ENCODE data around the gene CCDC57.
"Not testable (repeated sequence)": the region's sequence is repeated elsewhere in the genome, so short reads cannot be mapped to it uniquely, and the experiment has no call there.

The CCDC57 gene

GRCh38 chr17:82151106-82151957 lies 61.3 kb downstream of the CCDC57 start:
- DNase-seq, result no peak

GRCh38 chr17:82149401-82150099 lies 63.1 kb downstream of the CCDC57 start:
- no peak for DNase-seq

- DNase-seq, result no peak
These were observed 63.6 kb downstream of the CCDC57 start for GRCh38 chr17:82148997-82149396.

DNA sequence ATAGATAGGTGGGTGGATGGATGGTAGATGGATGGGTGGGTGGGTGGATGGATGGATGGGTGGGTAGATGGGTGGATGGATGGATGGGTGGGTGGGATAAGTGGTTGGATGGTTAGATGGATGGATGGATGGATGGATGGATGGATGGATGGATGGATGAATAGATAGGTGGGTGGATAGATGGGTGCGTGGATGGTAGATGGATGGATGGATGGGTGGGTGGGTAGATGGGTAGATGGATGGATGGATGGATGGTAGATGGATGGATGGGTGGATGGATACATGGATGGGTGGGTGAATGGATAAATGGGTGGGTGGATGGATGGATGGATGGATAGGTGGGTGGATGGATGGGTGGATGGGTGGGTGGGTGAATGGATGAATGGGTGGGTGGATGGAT lies 64.6 kb downstream of the CCDC57 start:
- no peak for DNase-seq

DNA sequence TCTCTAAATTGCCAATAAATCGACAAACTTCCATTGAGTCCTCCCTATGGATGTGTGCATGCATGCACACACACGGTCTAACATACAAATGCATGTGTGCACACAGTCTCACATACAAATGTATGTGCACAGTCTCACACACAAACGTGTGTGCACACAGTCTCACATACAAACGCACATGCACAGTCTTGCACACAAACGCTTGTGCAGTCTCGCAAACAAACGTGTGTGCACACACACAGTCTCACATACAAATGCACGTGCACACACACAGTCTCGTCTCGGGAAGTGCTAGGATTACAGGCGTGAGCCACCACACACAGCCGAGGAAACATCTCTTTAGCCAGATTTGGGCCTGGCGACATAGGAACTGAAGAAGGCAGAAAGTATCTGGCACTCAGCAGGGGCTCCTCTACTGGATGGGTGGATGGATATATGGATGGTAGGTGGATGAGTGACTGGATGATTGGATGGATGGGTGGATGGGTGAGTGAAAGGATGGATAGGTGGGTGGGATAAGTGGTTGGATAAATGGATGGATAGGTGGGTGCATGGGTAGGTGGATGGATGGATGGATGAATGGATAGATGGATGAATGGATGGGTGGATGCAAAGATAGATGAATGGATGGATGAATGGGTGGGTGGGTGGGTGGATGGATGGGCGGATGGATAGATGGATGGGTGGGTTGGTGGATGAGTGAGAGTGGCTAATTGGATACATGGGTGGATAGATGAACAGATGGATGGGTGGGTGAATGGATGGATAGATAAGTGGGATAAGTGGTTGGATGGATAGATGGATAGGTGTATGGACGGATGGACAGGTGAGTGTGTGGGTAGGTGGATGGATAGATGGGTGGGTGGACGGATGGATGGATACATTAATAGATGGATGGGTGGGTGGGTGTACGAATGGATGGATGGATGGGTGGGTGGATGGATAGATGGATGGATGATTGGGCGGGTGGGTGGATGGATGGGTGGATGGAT lies 65.7 kb downstream of the CCDC57 start:
- DNase-seq, result no peak

GRCh38 chr17:82145550-82146155 lies 67.0 kb downstream of the CCDC57 start:
- no peak for DNase-seq

GRCh38 chr17:82143333-82143732 lies 69.3 kb downstream of the CCDC57 start:
- no peak for DNase-seq

GRCh38 chr17:82139961-82140360 lies 72.7 kb downstream of the CCDC57 start:
- DNase-seq, result not testable (repeated sequence)

- DNase-seq, result no peak
These were observed 74.1 kb downstream of the CCDC57 start for GRCh38 chr17:82138511-82138992.

- no peak for DNase-seq
These were observed 78.5 kb downstream of the CCDC57 start for GRCh38 chr17:82134101-82134500.

DNA sequence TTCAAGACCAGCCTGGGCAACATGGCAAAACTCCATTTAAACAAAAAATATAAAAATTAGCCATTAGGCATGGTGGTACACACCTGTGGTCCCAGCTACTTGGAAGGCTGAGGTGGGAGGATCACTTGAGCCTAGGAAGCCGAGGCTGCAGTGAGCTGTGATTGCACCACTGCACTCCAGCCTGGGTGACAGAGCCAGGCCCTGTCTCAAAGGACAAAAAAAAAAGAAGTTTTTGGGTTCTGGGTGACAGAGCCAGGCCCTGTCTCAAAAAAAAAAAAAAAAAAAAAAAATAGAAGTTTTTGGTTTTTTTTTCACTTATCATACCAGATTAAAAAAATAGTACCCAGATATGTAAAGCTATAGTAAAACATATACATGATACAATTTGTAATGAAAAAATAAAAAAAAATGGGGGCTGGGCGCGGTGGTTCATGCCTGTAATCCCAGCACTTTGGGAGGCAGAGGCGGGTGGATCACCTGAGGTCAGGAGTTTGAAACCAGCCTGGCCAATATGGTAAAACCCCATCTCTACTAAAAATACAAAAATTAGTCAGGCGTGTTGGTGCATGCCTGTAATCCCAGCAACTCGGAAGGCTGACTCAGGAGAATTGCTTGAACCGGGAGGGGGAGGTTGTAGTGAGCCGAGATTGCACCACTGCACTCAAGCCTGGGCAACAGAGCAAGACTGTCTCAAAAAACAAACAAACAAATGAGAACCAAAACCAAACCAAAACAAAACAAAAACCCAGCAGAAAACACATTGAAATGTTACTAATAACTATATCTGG lies 79.3 kb downstream of the CCDC57 start:
- DNase-seq, result not testable (repeated sequence)

DNA sequence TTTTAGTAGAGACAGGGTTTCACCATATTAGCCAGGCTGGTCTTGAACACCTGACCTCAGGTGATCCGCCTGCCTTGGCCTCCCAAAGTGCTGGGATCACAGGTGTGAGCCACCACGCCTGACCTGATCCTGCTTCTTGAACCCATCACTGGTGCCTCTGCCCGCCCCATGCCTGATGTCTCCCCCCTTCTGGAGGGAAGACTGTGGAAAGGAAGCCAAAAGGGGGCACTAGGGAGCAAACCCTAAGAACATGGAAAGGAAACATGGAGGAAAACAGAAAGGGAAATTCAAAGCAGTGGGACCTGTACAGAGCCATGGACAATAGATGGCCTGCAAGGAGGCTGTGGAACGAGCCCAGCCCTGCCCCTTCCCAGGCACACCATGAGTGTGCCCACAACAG lies 83.5 kb downstream of the CCDC57 start:
- DNase-seq, result no peak

- no peak for DNase-seq
These were observed 84.4 kb downstream of the CCDC57 start for GRCh38 chr17:82128287-82128686.

DNA sequence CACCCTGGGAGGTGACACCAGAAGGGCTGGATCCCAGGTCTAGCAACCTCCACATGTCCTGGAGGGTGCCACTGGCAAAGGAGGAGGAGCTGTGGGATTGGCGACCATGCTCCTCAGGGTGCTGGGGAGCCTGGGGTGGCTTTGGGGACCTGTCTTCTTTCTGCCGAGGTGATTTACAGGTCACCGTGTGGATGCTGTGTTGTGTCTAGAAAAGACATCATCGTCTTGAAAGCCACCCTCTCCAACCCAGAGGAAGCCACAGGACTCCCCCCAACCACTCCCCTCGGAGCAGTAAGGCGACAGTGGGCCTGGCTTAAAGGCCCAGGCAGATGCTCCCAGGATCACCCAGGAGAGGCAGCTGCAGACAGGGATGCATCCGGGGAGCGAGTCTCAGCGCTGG lies 84.9 kb downstream of the CCDC57 start:
- no peak for DNase-seq

DNA sequence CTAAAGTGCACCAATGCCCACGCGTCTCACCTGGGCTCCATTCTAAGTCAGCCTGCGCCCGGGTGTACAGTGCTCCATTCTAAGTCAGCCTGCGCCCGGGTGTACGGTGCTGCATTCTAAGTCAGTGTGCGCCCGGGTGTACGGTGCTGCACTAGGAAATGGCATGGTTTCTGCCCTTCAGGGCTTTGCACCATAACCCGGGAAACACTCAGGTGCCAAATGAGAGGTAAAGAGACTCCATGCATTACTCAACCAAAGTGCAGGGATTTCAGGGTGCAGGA lies 85.4 kb downstream of the CCDC57 start:
- DNase-seq, result no peak

- DNase-seq, result peak; percentile 90
These were observed 85.9 kb downstream of the CCDC57 start for GRCh38 chr17:82126556-82127314.

GRCh38 chr17:82124101-82124500 lies 88.5 kb downstream of the CCDC57 start:
- no peak for DNase-seq

GRCh38 chr17:82121660-82122629 lies 90.7 kb downstream of the CCDC57 start:
- no peak for DNase-seq

- DNase-seq, result no peak
These were observed 91.4 kb downstream of the CCDC57 start for GRCh38 chr17:82121246-82121645.

DNA sequence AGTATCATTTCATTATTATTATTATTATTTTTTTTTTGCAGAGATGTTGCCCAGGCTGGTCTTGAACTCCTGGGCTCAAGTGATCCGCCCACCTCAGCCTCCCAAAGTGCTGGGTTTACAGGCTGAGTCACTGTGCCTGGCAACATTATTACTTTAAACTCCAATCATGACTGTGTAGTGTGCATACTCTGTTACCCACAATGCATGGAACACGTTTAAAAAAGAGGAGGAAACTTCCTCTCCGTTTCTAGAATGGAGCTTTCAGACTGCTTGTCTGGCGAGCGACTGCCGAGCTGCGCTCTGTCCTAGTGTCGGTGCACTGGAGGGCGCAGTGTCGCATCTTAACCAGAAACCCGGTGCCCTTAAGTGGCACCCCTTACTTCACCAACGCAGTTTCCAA lies 92.5 kb downstream of the CCDC57 start:
- DNase-seq, result no peak
